Neural cell (in vitro differentiated cells): Measurements from ENCODE around the gene TSG101. TPM values are rescaled to one million over a fixed set of nuclear protein-coding genes. Genes with fewer than 3 reads are reported as not detected.

Experiments used
- H2AFZ ChIP-seq: fragments of 200-600, 300-800 bp; sonication (generic), shearing (Covaris generic); 2 replicates; pipeline ENCODE4 v1.6.0; 2014; ENCODE audit warnings: low read depth, mild to moderate bottlenecking, antibody characterized with exemption, low read length, moderate library complexity
- H3F3A ChIP-seq: fragments of 200-600 bp; shearing (Covaris generic); 2 replicates; pipeline ENCODE4 v1.6.1; 2016; ENCODE audit warnings: mild to moderate bottlenecking, moderate library complexity, mixed read lengths, antibody characterized with exemption, low read length; ENCODE audit not compliant: insufficient read depth, poor library complexity, severe bottlenecking
- H3K27ac ChIP-seq: fragments of 200-600, 300-800 bp; sonication (generic), shearing (Covaris generic); 2 replicates; pipeline ENCODE4 v1.5.1; 2014; ENCODE audit warnings: mild to moderate bottlenecking, low read length, moderate library complexity
- H3K27me3 ChIP-seq: fragments of 300-800, 200-600 bp; sonication (generic), shearing (Covaris generic); 2 replicates; pipeline ENCODE4 v1.6.0; 2014; ENCODE audit warnings: mild to moderate bottlenecking, low read depth, low read length, moderate library complexity; ENCODE audit not compliant: insufficient read depth
- H3K36me3 ChIP-seq: fragments of 300-800, 200-600 bp; sonication (generic), shearing (Covaris generic); 2 replicates; pipeline ENCODE4 v1.5.1; 2014; ENCODE audit warnings: mild to moderate bottlenecking, antibody characterized with exemption, low read length, moderate library complexity; ENCODE audit not compliant: insufficient read depth
- H3K4me2 ChIP-seq: fragments of 300-800, 200-600 bp; sonication (generic), shearing (Covaris generic); 2 replicates; pipeline ENCODE4 v1.6.0; 2014; ENCODE audit warnings: mild to moderate bottlenecking, low read length
- H3K4me3 ChIP-seq: fragments of 300-800, 200-600 bp; sonication (generic), shearing (Covaris generic); 2 replicates; pipeline ENCODE4 v1.5.1; 2014; ENCODE audit warnings: mild to moderate bottlenecking, low read length, moderate library complexity
- H3K79me2 ChIP-seq: fragments of 200-600 bp; shearing (Covaris generic); replicated peaks from 2 replicates; pipeline ENCODE4 v1.6.0; 2014; ENCODE audit warnings: mild to moderate bottlenecking, low read length, moderate library complexity; ENCODE audit not compliant: insufficient read depth
- H3K9ac ChIP-seq: fragments of 300-800, 200-600 bp; sonication (generic), shearing (Covaris generic); 2 replicates; pipeline ENCODE4 v1.6.1; 2016; ENCODE audit warnings: mild to moderate bottlenecking, low read length, mixed read lengths
- H3K9me2 ChIP-seq: fragments of 200-600 bp; shearing (Covaris generic); 2 replicates; pipeline ENCODE4 v1.6.1; 2016; ENCODE audit warnings: mild to moderate bottlenecking, low read length, mixed read lengths; ENCODE audit not compliant: insufficient read depth
- H3K9me3 ChIP-seq: fragments of 200-600, 300-800 bp; sonication (generic), shearing (Covaris generic); 2 replicates; pipeline ENCODE4 v1.6.1; 2016; ENCODE audit warnings: mild to moderate bottlenecking, mixed run types, low read length, moderate library complexity, mixed read lengths
- H4K20me1 ChIP-seq: fragments of 200-600 bp; shearing (Covaris generic); 2 replicates; pipeline ENCODE4 v1.6.1; 2016; ENCODE audit warnings: mild to moderate bottlenecking, mixed run types; ENCODE audit not compliant: insufficient read depth
- CTCF ChIP-seq: fragments of 450-650 bp; IDR thresholded peaks from 2 replicates; pipeline ENCODE4 v1.5.1; 2014; ENCODE audit warnings: antibody characterized with exemption, mild to moderate bottlenecking, moderate library complexity; ENCODE audit not compliant: poor library complexity, severe bottlenecking
- EP300 ChIP-seq: fragments of 450-650 bp; conservative IDR thresholded peaks from 2 replicates; pipeline ENCODE4 v1.6.1; 2014; ENCODE audit warnings: antibody characterized with exemption, mild to moderate bottlenecking, moderate library complexity; ENCODE audit not compliant: poor library complexity, severe bottlenecking
- EZH2 ChIP-seq: fragments of 200-600, 300-800 bp; shearing (Covaris generic), sonication (generic); IDR thresholded peaks from 2 replicates; pipeline ENCODE4 v1.6.1; 2014; ENCODE audit warnings: antibody characterized with exemption, low read length, borderline replicate concordance, mild to moderate bottlenecking; ENCODE audit not compliant: insufficient read depth, poor library complexity, severe bottlenecking
- MXI1 ChIP-seq: fragments of 450-650 bp; conservative IDR thresholded peaks from 2 replicates; pipeline ENCODE4 v1.6.1; 2014; ENCODE audit warnings: antibody characterized with exemption, mild to moderate bottlenecking; ENCODE audit not compliant: poor library complexity, severe bottlenecking
- POLR2AphosphoS5 ChIP-seq: IDR thresholded peaks from 2 replicates; pipeline ENCODE4 v1.6.1; 2012
- RAD21 ChIP-seq: fragments of 450-650 bp; conservative IDR thresholded peaks from 2 replicates; pipeline ENCODE4 v1.6.1; 2014; ENCODE audit warnings: antibody characterized with exemption, mild to moderate bottlenecking, moderate library complexity
- REST ChIP-seq: IDR thresholded peaks from 2 replicates; pipeline ENCODE4 v1.6.1; 2012; ENCODE audit warnings: borderline replicate concordance
- SMC3 ChIP-seq: fragments of 450-650 bp; conservative IDR thresholded peaks from 2 replicates; pipeline ENCODE4 v1.6.1; 2014; ENCODE audit warnings: antibody characterized with exemption, mild to moderate bottlenecking, moderate library complexity; ENCODE audit not compliant: poor library complexity
- TAF1 ChIP-seq: IDR thresholded peaks from 2 replicates; pipeline ENCODE4 v1.6.1; 2012; ENCODE audit warnings: low read depth
- polyA plus RNA-seq: library from polyadenylated mRNA; depleted of rRNA; stranded (reverse); fragments of >200 nt; gene quantifications from 2 replicates; pipeline ENCODE4 v1.2.3, GENCODE V29; 2014

Gene TSG101
- polyA plus RNA-seq, 1 donor from 2014 or later: 115 TPM

- H3K9ac ChIP-seq: no peak overlapping the region
- no peak overlapping the region for H2AFZ ChIP-seq
- no peaks in the 10 kb centered on the region for H3K9me3 ChIP-seq
- no peaks in the 10 kb centered on the region for H4K20me1 ChIP-seq
- no peak overlapping the region for H3K27ac ChIP-seq
- no peaks in the 10 kb centered on the region for H3F3A ChIP-seq
- H3K79me2 ChIP-seq: no peaks in the 10 kb centered on the region
- H3K27me3 ChIP-seq: no peaks in the 10 kb centered on the region
- no peak for TF ChIP-seq POLR2AphosphoS5
- TF ChIP-seq TAF1: no peak
- TF ChIP-seq EZH2: no peak
- TF ChIP-seq REST: no peak
- no peak for TF ChIP-seq SMC3
- no peak for TF ChIP-seq MXI1
- TF ChIP-seq RAD21: no peak
- no peak for TF ChIP-seq CTCF
- no peak for TF ChIP-seq EP300
- no peaks in the 10 kb centered on the region for H3K9me2 ChIP-seq
- H3K36me3 ChIP-seq: no peaks in the 10 kb centered on the region
- no peak overlapping the region for H3K4me3 ChIP-seq
- no peak overlapping the region for H3K4me2 ChIP-seq
Observed at GRCh38 chr11:18493310-18493709, 33.4 kb downstream of the TSG101 start.

- H3K4me3 ChIP-seq: no peak overlapping the region
- H3K79me2 ChIP-seq: no peaks in the 10 kb centered on the region
Observed at GRCh38 chr11:18492888-18493287, 33.9 kb downstream of the TSG101 start.

More at GRCh38 chr11:18492888-18493287, 33.9 kb downstream of the TSG101 start:
- Histone ChIP-seq H4K20me1 (no peaks in the 10 kb centered on the region), H3K27ac (no peak overlapping the region), H3K9ac (no peak overlapping the region), H3K4me2 (no peak overlapping the region), H3F3A (no peaks in the 10 kb centered on the region), H3K9me2 (no peaks in the 10 kb centered on the region), H3K27me3 (no peaks in the 10 kb centered on the region), H3K36me3 (no peaks in the 10 kb centered on the region), H2AFZ (no peak overlapping the region), H3K9me3 (no peaks in the 10 kb centered on the region)
- TF ChIP-seq EZH2: no peak
- no peak for TF ChIP-seq EP300
- TF ChIP-seq CTCF: no peak
- TF ChIP-seq POLR2AphosphoS5: no peak
- TF ChIP-seq TAF1: no peak
- no peak for TF ChIP-seq MXI1
- no peak for TF ChIP-seq SMC3
- no peak for TF ChIP-seq RAD21
- TF ChIP-seq REST: no peak
